PC-3 (cell line): Measurements from ENCODE around the gene RAB11FIP4.

Experiments
- CTCF ChIP-seq: fragments of 300-600 bp; sonication (generic); conservative IDR thresholded peaks from 2 replicates; pipeline ENCODE4 v1.5.1; 2017; ENCODE audit warnings: antibody characterized with exemption, low read depth, mild to moderate bottlenecking, low read length
- EZH2 ChIP-seq: fragments of 300-600 bp; sonication (generic); IDR thresholded peaks from one replicate; pipeline ENCODE4 v1.6.1; 2017; ENCODE audit warnings: antibody characterized with exemption, mild to moderate bottlenecking, low read length; ENCODE audit not compliant: unreplicated experiment
- EZH2phosphoT487 ChIP-seq: fragments of 300-600 bp; sonication (generic); IDR thresholded peaks from 2 replicates; pipeline ENCODE4 v1.6.1; 2018; ENCODE audit warnings: mild to moderate bottlenecking, antibody characterized with exemption, low read length, borderline replicate concordance

- TF ChIP-seq CTCF, result no peak
- no peak for TF ChIP-seq EZH2
- no peak for TF ChIP-seq EZH2phosphoT487
These were observed 25.0 kb downstream of the RAB11FIP4 start for GRCh38 chr17:31416503-31416923.
